Liver (tissue), 3 donors: ENCODE measurements around the gene CACNA1D.

ENCODE experiments used
- JUND ChIP-seq, 2 donors: IDR thresholded peaks; 2 replicates each; pipeline ENCODE4 v1.6.1; 2016; ENCODE audit warnings: antibody characterized with exemption in 2 of 2
- RAD21 ChIP-seq, 2 donors: IDR thresholded peaks; 2 replicates each; pipeline ENCODE4 v1.6.1; 2016; ENCODE audit warnings: antibody characterized with exemption in 2 of 2, mild to moderate bottlenecking in 2 of 2
- REST ChIP-seq: IDR thresholded peaks from 2 replicates; pipeline ENCODE4 v1.6.1; 2016; ENCODE audit warnings: antibody characterized with exemption, mild to moderate bottlenecking
- SP1 ChIP-seq: IDR thresholded peaks from 2 replicates; pipeline ENCODE4 v1.6.1; 2018; ENCODE audit warnings: antibody characterized with exemption, mild to moderate bottlenecking
- TF ChIP-seq, protein P1 (sequence below): fragments of 150-350 bp; IDR thresholded peaks from 2 replicates; pipeline ENCODE4 v1.5.1; 2017; ENCODE audit warnings: improper control_type of control experiment, low read depth, low read length; ENCODE audit not compliant: missing input control
- donor health status: healthy.
- donor health status: healthy.

- TF ChIP-seq RAD21 (IDR thresholded peaks at IDR 0.05) = no peak
- no peak for TF ChIP-seq JUND (IDR thresholded peaks at IDR 0.05)
- no peak for TF ChIP-seq SP1
- TF ChIP-seq, protein P1, sequence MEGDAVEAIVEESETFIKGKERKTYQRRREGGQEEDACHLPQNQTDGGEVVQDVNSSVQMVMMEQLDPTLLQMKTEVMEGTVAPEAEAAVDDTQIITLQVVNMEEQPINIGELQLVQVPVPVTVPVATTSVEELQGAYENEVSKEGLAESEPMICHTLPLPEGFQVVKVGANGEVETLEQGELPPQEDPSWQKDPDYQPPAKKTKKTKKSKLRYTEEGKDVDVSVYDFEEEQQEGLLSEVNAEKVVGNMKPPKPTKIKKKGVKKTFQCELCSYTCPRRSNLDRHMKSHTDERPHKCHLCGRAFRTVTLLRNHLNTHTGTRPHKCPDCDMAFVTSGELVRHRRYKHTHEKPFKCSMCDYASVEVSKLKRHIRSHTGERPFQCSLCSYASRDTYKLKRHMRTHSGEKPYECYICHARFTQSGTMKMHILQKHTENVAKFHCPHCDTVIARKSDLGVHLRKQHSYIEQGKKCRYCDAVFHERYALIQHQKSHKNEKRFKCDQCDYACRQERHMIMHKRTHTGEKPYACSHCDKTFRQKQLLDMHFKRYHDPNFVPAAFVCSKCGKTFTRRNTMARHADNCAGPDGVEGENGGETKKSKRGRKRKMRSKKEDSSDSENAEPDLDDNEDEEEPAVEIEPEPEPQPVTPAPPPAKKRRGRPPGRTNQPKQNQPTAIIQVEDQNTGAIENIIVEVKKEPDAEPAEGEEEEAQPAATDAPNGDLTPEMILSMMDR = no peak
- TF ChIP-seq REST = no peak
Measured at GRCh38 chr3:53749448-53749847, 255.0 kb downstream of the CACNA1D start.
